AG04449 (cell line): ENCODE results near the gene RASGRP1.

Source experiments
- CTCF ChIA-PET: fragments of 350-600 bp; formaldehyde crosslinking; extraction: SDS; loops from one replicate; lab custom pipeline; 2021; ENCODE audit warnings: antibody characterized with exemption; lab: Yijun Ruan, JAX
- POLR2A ChIA-PET: fragments of 400-600, 350-600 bp; formaldehyde crosslinking; extraction: SDS; loops from one replicate; lab custom pipeline; 2020; ENCODE audit warnings: antibody characterized with exemption, inconsistent platforms; lab: Yijun Ruan, JAX
- DNase-seq: peaks from one replicate; pipeline ENCODE4 v3.0.0-alpha.2; 2010; ENCODE audit warnings: low read depth, low spot score
- H3K4me3 ChIP-seq: 2 replicates; pipeline ENCODE4 v1.5.1; 2011; ENCODE audit warnings: low read depth, mild to moderate bottlenecking, control low read depth, low read length
- TF ChIP-seq, protein P1 (sequence below): IDR thresholded peaks from one replicate; pipeline ENCODE4 v1.5.1; 2011; ENCODE audit warnings: mild to moderate bottlenecking, moderate library complexity, low read length, control low read depth, inconsistent platforms; ENCODE audit not compliant: insufficient read depth; ENCODE audit errors: missing control alignments

The RASGRP1 gene

DNA sequence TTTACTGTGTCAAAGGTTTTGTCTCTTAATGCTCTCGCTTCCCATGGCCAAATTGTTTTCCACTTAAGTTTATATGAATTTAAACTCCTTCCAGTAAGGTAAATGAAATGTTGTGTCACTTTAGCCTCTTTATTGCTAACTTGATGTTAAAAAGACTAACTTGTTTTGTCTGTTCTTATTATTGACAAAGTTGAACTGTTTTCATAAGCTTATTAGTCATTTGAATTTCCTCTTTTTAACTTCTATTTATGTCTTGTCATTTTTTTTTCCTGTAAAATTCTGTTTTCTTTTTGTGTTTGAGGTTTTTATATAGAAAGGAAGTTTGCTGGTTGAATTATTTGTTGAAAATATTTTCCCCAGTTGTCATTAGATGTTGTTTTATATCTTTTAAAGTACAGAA, 84.9 kb downstream of the RASGRP1 start:
- H3K4me3 ChIP-seq: no peak overlapping the region
- TF ChIP-seq, protein P1, sequence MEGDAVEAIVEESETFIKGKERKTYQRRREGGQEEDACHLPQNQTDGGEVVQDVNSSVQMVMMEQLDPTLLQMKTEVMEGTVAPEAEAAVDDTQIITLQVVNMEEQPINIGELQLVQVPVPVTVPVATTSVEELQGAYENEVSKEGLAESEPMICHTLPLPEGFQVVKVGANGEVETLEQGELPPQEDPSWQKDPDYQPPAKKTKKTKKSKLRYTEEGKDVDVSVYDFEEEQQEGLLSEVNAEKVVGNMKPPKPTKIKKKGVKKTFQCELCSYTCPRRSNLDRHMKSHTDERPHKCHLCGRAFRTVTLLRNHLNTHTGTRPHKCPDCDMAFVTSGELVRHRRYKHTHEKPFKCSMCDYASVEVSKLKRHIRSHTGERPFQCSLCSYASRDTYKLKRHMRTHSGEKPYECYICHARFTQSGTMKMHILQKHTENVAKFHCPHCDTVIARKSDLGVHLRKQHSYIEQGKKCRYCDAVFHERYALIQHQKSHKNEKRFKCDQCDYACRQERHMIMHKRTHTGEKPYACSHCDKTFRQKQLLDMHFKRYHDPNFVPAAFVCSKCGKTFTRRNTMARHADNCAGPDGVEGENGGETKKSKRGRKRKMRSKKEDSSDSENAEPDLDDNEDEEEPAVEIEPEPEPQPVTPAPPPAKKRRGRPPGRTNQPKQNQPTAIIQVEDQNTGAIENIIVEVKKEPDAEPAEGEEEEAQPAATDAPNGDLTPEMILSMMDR: no peak
- POLR2A ChIA-PET: no interaction called here
- CTCF ChIA-PET: interaction anchor here (1.0 to 7.1 kb wide), 6 partner anchors 85 to 485 kb away, joined by 3 to 102 read pairs (median 4); partner anchors contain the start of gene RASGRP1
- DNase-seq: no peak

DNA sequence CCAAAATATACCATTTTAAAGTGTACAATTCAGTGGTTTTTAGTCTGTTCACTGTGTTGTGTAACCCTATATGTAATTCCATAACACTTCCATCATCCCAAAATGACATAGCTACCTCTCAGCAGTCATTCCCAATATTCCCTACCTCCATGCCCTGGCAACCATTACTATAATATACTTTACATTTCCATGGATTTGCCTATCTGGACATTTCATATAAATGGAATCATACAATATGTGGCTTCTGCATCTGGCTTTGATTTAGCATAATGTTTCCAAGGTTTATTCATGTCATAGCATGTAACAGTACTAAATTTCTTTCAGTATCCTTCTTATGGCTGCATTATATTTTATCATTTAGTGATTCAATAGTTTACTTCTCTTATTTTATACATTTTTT, 85.3 kb downstream of the RASGRP1 start:
- DNase-seq: no peak
- ChIA-PET POLR2A (no interaction called here), CTCF (interaction anchor here (0.8 to 7.1 kb wide), 10 partner anchors 10 to 485 kb away, joined by 3 to 102 read pairs (median 4); partner anchors contain the start of gene RASGRP1)
- no peak overlapping the region for H3K4me3 ChIP-seq
- TF ChIP-seq, protein P1: no peak

DNA sequence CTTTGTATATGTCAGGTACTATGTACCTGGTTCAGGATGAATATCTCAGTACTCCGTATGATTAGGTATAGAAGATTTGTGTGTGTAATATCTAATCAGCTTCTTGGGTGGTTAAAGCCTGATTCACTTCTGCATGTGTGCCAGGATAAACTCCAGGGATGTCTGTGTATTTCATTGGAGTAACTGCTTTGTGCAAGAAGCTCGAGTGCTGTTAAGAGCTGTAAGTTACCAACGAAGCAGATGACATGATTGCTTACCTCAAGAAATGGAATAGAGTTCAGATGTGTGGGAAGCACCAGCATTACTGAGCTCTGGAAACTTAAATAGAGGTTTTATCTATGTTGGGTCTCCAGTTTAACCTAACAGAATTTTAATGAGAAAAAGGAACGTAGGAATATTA, 87.0 kb downstream of the RASGRP1 start:
- H3K4me3 ChIP-seq: no peak overlapping the region
- ChIA-PET CTCF (interaction anchor here (0.8 to 7.1 kb wide), 12 partner anchors 8 to 481 kb away, joined by 3 to 102 read pairs (median 4); partner anchors contain the start of gene RASGRP1), POLR2A (no interaction called here)
- TF ChIP-seq, protein P1: no peak
- no peak for DNase-seq

DNA sequence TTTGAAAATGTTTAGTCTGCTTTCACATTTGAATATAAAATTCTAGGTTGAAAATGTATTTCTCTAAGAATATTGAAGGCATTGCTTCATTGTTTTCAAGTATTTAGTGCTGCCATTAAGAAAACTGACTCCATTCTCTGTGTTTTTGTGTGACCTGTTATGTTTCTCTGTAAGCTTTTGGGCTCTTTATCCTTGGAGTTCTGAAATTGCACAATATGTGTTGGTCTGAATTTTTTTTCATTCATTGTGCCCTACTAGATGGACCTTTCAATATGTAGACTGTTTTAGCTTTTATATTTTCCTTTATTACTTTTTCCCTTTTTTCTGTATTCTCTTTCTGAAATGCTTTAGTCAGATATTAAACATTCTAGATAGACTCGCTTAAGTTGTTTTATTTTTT, 88.5 kb downstream of the RASGRP1 start:
- no peak overlapping the region for H3K4me3 ChIP-seq
- TF ChIP-seq, protein P1: no peak
- DNase-seq: no peak
- ChIA-PET POLR2A (interaction anchor here (0.6 kb wide), 1 partner anchor 211 kb away, joined by 3 read pairs; no protein-coding TSS in a partner anchor), CTCF (interaction anchor here (0.6 to 7.1 kb wide), 8 partner anchors 65 to 457 kb away, joined by 3 to 102 read pairs (median 41); partner anchors contain the start of gene RASGRP1)

DNA sequence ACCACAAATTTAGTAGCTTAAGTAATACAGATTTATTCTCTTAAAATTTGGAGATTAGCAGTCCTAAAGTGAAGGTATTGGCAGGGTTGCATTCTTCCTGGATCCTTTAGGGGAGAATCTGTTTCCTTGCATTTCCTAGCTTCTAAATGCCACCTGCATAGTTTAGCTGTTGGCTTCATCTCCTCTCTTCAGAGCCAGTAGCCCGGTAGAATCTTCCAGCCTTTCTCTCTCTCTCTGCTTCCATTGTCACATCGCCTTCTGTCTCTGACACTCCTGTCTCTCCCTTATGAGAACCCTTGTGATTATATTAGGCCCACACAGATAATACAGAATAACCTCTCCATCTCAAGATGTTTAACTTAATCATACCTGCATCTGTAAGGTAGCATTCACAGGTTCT, 89.3 kb downstream of the RASGRP1 start:
- CTCF ChIA-PET: interaction anchor here (0.6 to 7.1 kb wide), 21 partner anchors 11 to 224 kb away, joined by 3 to 102 read pairs (median 6); partner anchors contain the start of gene RASGRP1
- DNase-seq: no peak
- H3K4me3 ChIP-seq: no peak overlapping the region
- TF ChIP-seq, protein P1: no peak
- POLR2A ChIA-PET: no interaction called here

DNA sequence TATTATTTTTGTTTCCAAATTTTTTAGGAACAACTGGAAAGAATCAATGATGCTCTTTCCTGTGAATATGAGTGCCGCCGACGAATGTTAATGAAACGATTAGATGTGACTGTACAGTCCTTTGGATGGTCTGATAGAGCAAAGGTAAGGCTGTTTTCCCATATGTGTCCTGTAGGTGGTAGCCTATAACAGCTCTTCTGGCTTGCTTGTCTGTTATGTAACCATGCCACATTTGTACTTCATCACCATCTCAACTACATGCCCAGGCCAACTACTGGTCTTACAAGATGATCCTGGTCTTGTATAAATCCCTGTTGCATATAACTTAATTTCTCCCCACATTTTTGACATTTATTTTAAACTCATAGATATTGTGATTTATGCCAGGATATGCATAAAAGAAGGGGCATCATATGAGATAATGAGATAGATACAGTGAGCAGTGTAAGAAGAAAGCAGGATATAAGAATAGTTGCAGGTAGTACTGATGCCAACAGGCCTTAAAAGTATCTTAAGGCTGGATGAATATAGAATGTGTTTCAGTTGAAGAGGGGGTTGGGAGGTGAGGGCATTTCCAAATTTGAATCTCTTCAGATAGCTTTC, 90.4 kb downstream of the RASGRP1 start:
- peak; percentile 67 for DNase-seq
- ChIA-PET POLR2A (no interaction called here), CTCF (interaction anchor here (0.6 to 7.1 kb wide), 26 partner anchors 9 to 479 kb away, joined by 3 to 102 read pairs (median 4); partner anchors contain the start of gene RASGRP1)
- TF ChIP-seq, protein P1: peak; percentile 77
- no peak overlapping the region for H3K4me3 ChIP-seq
